OCI-LY3 (cell line): ENCODE measurements around the gene SLC19A1.

ENCODE experiments used
- CTCF ChIP-seq: fragments of 200-600, 300-600 bp; sonication (generic); IDR thresholded peaks from 2 replicates; pipeline ENCODE4 v1.5.1; 2014; ENCODE audit warnings: antibody characterized with exemption, low read length, low read depth
- EZH2phosphoT487 ChIP-seq: fragments of 200-600 bp; shearing (Covaris generic); IDR thresholded peaks from 2 replicates; pipeline ENCODE4 v1.6.1; 2018; ENCODE audit warnings: antibody characterized with exemption, mixed run types, low read depth

- TF ChIP-seq CTCF (no peak), EZH2phosphoT487 (no peak)
Observed at GRCh38 chr21:45487891-45488600, 54.2 kb downstream of the SLC19A1 start.
